GM23338 (cell line): ENCODE measurements around the gene ENOX2. TPM values are rescaled to one million over a fixed set of nuclear protein-coding genes. Genes with fewer than 3 reads are reported as not detected.

Experiments
- ATAC-seq: fragments of 200-7000 bp; cut with Tn5 transposase; 3 replicates; pipeline ENCODE4 v1.9.1; 2020
- DNase-seq: peaks from one replicate; pipeline ENCODE4 v3.0.0-alpha.2; 2015; ENCODE audit warnings: low spot score
- H2AFZ ChIP-seq: fragments of 200-600 bp; sonication (generic); 2 replicates; pipeline ENCODE4 v1.8.0; 2016; ENCODE audit warnings: antibody characterized with exemption, mild to moderate bottlenecking, moderate library complexity
- H3F3A ChIP-seq: fragments of 200-600 bp; sonication (generic); replicated peaks from 2 replicates; pipeline ENCODE4 v1.8.0; 2017; ENCODE audit warnings: antibody characterized with exemption, mixed run types, low read depth
- H3K27ac ChIP-seq: fragments of 200-600 bp; sonication (generic); 2 replicates; pipeline ENCODE4 v1.6.1; 2016; ENCODE audit warnings: low read depth
- H3K27me3 ChIP-seq: fragments of 200-600 bp; sonication (generic); 2 replicates; pipeline ENCODE4 v1.8.0; 2016; ENCODE audit warnings: mild to moderate bottlenecking, mixed run types, moderate library complexity; ENCODE audit not compliant: insufficient read depth
- H3K36me3 ChIP-seq: fragments of 200-600 bp; sonication (generic); 2 replicates; pipeline ENCODE4 v1.8.0; 2016; ENCODE audit warnings: mild to moderate bottlenecking; ENCODE audit not compliant: insufficient read depth
- H3K4me1 ChIP-seq: fragments of 200-600 bp; sonication (generic); 2 replicates; pipeline ENCODE4 v1.8.0; 2016; ENCODE audit warnings: mild to moderate bottlenecking, moderate library complexity; ENCODE audit not compliant: insufficient read depth
- H3K4me2 ChIP-seq: fragments of 200-600 bp; sonication (generic); 2 replicates; pipeline ENCODE4 v1.7.1; 2017; ENCODE audit warnings: mixed run types
- H3K4me3 ChIP-seq: fragments of 200-600 bp; sonication (generic); 2 replicates; pipeline ENCODE4 v1.6.1; 2016; ENCODE audit warnings: mixed run types
- H3K79me2 ChIP-seq: fragments of 200-600 bp; sonication (generic); replicated peaks from 2 replicates; pipeline ENCODE4 v1.8.0; 2017; ENCODE audit warnings: mild to moderate bottlenecking; ENCODE audit not compliant: insufficient read depth
- H3K9me2 ChIP-seq: fragments of 200-600 bp; sonication (generic); 2 replicates; pipeline ENCODE4 v1.8.0; 2017; ENCODE audit not compliant: insufficient read depth
- H4K20me1 ChIP-seq: fragments of 200-600 bp; sonication (generic); replicated peaks from 2 replicates; pipeline ENCODE4 v1.8.0; 2017; ENCODE audit warnings: mild to moderate bottlenecking; ENCODE audit not compliant: insufficient read depth
- H3K27ac Mint-ChIP-seq: 2 replicates; pipeline ENCODE4 v1.8.0; 2020; ENCODE audit warnings: inconsistent platforms, mild to moderate bottlenecking, moderate library complexity, mixed read lengths
- H3K27me3 Mint-ChIP-seq: 3 replicates; pipeline ENCODE4 v1.8.0; 2022; ENCODE audit warnings: low read depth, mild to moderate bottlenecking, moderate library complexity, mixed read lengths, inconsistent platforms; ENCODE audit not compliant: insufficient read depth, poor library complexity
- H3K36me3 Mint-ChIP-seq: 3 replicates; pipeline ENCODE4 v1.8.0; 2021; ENCODE audit warnings: low read depth, mild to moderate bottlenecking, inconsistent platforms, moderate library complexity, mixed read lengths
- H3K4me1 Mint-ChIP-seq: 3 replicates; pipeline ENCODE4 v1.8.0; 2020; ENCODE audit warnings: mild to moderate bottlenecking, inconsistent platforms, mixed read lengths
- H3K4me3 Mint-ChIP-seq: 3 replicates; pipeline ENCODE4 v1.8.0; 2021; ENCODE audit warnings: moderate library complexity, mild to moderate bottlenecking, inconsistent platforms, mixed read lengths
- H3K9me3 Mint-ChIP-seq: 3 replicates; pipeline ENCODE4 v1.8.0; 2020; ENCODE audit warnings: moderate library complexity, mild to moderate bottlenecking, inconsistent platforms, mixed read lengths
- CREB1 ChIP-seq: fragments of 250-450 bp; sonication (Bioruptor Pico); IDR thresholded peaks from 2 replicates; pipeline ENCODE4 v1.5.0; 2020; ENCODE audit warnings: low read depth, mild to moderate bottlenecking, moderate library complexity
- CTCF ChIP-seq, 2 experiments: fragments of 200-600 bp in 1 of 2; sonication (generic) in 1 of 2; conservative IDR thresholded peaks; 2 replicates each; pipeline versions ENCODE4 v1.5.1 to v1.6.1; 2016 to 2017; ENCODE audit warnings: antibody characterized with exemption in 2 of 2, low read depth in 2 of 2, mild to moderate bottlenecking in 2 of 2, moderate library complexity in 1 of 2
- ETS1 ChIP-seq: IDR thresholded peaks from 2 replicates; pipeline ENCODE4 v1.6.1; 2016; ENCODE audit warnings: antibody characterized with exemption
- EZH2phosphoT487 ChIP-seq: fragments of 200-600 bp; sonication (generic); IDR thresholded peaks from one replicate; pipeline ENCODE4 v1.8.1; 2018; ENCODE audit warnings: antibody characterized with exemption; ENCODE audit not compliant: unreplicated experiment
- JUNB ChIP-seq: IDR thresholded peaks from one replicate; pipeline ENCODE4 v1.6.1; 2016; ENCODE audit warnings: antibody characterized with exemption; ENCODE audit not compliant: unreplicated experiment
- NANOG ChIP-seq: IDR thresholded peaks from 2 replicates; pipeline ENCODE4 v1.6.1; 2016; ENCODE audit warnings: antibody characterized with exemption, borderline replicate concordance
- POLR2AphosphoS5 ChIP-seq: IDR thresholded peaks from 2 replicates; pipeline ENCODE4 v1.6.1; 2016; ENCODE audit warnings: antibody characterized with exemption, low read depth
- REST ChIP-seq: IDR thresholded peaks from one replicate; pipeline ENCODE4 v1.6.1; 2018; ENCODE audit warnings: antibody characterized with exemption; ENCODE audit not compliant: unreplicated experiment
- STAT1 ChIP-seq: IDR thresholded peaks from one replicate; pipeline ENCODE4 v1.6.1; 2016; ENCODE audit warnings: antibody characterized with exemption; ENCODE audit not compliant: unreplicated experiment
- ZNF114 ChIP-seq: fragments of 250-450 bp; sonication (Bioruptor Pico); IDR thresholded peaks from 2 replicates; pipeline ENCODE4 v1.5.0; 2020; ENCODE audit warnings: mild to moderate bottlenecking, moderate library complexity
- ZNF331 ChIP-seq: fragments of 250-450 bp; sonication (Bioruptor Pico); IDR thresholded peaks from 2 replicates; pipeline ENCODE4 v1.5.0; 2020; ENCODE audit warnings: low read depth, mild to moderate bottlenecking, moderate library complexity
- polyA plus RNA-seq: library from polyadenylated mRNA; unstranded; fragments of >200 nt; fragmentation: Nextera tagmentation; extraction: Ambion mirVana; gene quantifications from 2 replicates; pipeline ENCODE4 v1.2.1, GENCODE V29; 2016
- total RNA-seq: library from RNA; depleted of rRNA; stranded (reverse); fragments of >200 nt; shearing (Covaris generic); gene quantifications from 2 replicates; pipeline ENCODE4 v1.2.3, GENCODE V29; 2014
- TF ChIP-seq, protein P1 (sequence below): fragments of 250-450 bp; sonication (Bioruptor Pico); IDR thresholded peaks from 2 replicates; pipeline ENCODE4 v1.5.0; 2020; ENCODE audit warnings: mild to moderate bottlenecking, moderate library complexity

The ENOX2 gene
- total and polyA plus RNA-seq, 2 experiments from 2014 or later: 9.6 to 11.2 TPM

- H3K4me2 ChIP-seq: no peak overlapping the region
- ATAC-seq: no peak
- no peak overlapping the region for H3K27ac Mint-ChIP-seq
- no peaks in the 10 kb centered on the region for H3K4me1 ChIP-seq
- H3K79me2 ChIP-seq: no peaks in the 10 kb centered on the region
- H3K27me3 Mint-ChIP-seq: no peaks in the 10 kb centered on the region
- no peaks in the 10 kb centered on the region for H3K36me3 ChIP-seq
- no peak for DNase-seq
- peaks cover 3% of the 10 kb centered on the region; the same call in 1 of the 3 replicates for H3K4me1 Mint-ChIP-seq
- TF ChIP-seq CTCF (conservative IDR thresholded peaks at IDR 0.05; ENCODE audit: low read depth in 2 of 2) (no peak), STAT1 (no peak), POLR2AphosphoS5 (no peak), NANOG (no peak), ETS1 (no peak), ZNF331 (CRISPR knock-in tag) (no peak), JUNB (no peak), ZNF114 (CRISPR knock-in tag) (no peak), EZH2phosphoT487 (no peak), CREB1 (CRISPR knock-in tag) (no peak), REST (no peak)
- TF ChIP-seq, protein P1, sequence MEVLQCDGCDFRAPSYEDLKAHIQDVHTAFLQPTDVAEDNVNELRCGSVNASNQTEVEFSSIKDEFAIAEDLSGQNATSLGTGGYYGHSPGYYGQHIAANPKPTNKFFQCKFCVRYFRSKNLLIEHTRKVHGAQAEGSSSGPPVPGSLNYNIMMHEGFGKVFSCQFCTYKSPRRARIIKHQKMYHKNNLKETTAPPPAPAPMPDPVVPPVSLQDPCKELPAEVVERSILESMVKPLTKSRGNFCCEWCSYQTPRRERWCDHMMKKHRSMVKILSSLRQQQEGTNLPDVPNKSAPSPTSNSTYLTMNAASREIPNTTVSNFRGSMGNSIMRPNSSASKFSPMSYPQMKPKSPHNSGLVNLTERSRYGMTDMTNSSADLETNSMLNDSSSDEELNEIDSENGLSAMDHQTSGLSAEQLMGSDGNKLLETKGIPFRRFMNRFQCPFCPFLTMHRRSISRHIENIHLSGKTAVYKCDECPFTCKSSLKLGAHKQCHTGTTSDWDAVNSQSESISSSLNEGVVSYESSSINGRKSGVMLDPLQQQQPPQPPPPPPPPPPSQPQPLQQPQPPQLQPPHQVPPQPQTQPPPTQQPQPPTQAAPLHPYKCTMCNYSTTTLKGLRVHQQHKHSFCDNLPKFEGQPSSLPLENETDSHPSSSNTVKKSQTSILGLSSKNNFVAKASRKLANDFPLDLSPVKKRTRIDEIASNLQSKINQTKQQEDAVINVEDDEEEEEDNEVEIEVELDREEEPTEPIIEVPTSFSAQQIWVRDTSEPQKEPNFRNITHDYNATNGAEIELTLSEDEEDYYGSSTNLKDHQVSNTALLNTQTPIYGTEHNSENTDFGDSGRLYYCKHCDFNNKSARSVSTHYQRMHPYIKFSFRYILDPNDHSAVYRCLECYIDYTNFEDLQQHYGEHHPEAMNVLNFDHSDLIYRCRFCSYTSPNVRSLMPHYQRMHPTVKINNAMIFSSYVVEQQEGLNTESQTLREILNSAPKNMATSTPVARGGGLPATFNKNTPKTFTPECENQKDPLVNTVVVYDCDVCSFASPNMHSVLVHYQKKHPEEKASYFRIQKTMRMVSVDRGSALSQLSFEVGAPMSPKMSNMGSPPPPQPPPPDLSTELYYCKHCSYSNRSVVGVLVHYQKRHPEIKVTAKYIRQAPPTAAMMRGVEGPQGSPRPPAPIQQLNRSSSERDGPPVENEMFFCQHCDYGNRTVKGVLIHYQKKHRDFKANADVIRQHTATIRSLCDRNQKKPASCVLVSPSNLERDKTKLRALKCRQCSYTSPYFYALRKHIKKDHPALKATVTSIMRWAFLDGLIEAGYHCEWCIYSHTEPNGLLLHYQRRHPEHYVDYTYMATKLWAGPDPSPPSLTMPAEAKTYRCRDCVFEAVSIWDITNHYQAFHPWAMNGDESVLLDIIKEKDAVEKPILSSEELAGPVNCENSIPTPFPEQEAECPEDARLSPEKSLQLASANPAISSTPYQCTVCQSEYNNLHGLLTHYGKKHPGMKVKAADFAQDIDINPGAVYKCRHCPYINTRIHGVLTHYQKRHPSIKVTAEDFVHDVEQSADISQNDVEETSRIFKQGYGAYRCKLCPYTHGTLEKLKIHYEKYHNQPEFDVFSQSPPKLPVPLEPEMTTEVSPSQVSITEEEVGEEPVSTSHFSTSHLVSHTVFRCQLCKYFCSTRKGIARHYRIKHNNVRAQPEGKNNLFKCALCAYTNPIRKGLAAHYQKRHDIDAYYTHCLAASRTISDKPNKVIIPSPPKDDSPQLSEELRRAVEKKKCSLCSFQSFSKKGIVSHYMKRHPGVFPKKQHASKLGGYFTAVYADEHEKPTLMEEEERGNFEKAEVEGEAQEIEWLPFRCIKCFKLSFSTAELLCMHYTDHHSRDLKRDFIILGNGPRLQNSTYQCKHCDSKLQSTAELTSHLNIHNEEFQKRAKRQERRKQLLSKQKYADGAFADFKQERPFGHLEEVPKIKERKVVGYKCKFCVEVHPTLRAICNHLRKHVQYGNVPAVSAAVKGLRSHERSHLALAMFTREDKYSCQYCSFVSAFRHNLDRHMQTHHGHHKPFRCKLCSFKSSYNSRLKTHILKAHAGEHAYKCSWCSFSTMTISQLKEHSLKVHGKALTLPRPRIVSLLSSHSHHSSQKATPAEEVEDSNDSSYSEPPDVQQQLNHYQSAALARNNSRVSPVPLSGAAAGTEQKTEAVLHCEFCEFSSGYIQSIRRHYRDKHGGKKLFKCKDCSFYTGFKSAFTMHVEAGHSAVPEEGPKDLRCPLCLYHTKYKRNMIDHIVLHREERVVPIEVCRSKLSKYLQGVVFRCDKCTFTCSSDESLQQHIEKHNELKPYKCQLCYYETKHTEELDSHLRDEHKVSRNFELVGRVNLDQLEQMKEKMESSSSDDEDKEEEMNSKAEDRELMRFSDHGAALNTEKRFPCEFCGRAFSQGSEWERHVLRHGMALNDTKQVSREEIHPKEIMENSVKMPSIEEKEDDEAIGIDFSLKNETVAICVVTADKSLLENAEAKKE (CRISPR knock-in tag): no peak
- H3K36me3 Mint-ChIP-seq: no peaks in the 10 kb centered on the region
- H3F3A ChIP-seq: no peaks in the 10 kb centered on the region
- H4K20me1 ChIP-seq: no peaks in the 10 kb centered on the region
- no peaks in the 10 kb centered on the region for H3K9me3 Mint-ChIP-seq
- no peak overlapping the region for H3K27ac ChIP-seq
- no peak overlapping the region for H2AFZ ChIP-seq
- no peaks in the 10 kb centered on the region for H3K27me3 ChIP-seq
- H3K4me3 Mint-ChIP-seq: no peak overlapping the region
- H3K9me2 ChIP-seq: no peaks in the 10 kb centered on the region
- H3K4me3 ChIP-seq: no peak overlapping the region
Observed at GRCh38 chrX:130896026-130896425, 7.0 kb downstream of the ENOX2 start.
